Activated T-helper 17 cell treated with anti-CD3 and anti-CD28 coated beads, Interleukin-2, amount 50 U/mL, for 72 hours (primary cell): ENCODE results near the gene DNAJB12. TPM values are rescaled to one million over a fixed set of nuclear protein-coding genes. Genes with fewer than 3 reads are reported as not detected.

Experiments
- ATAC-seq: fragments of 150-1000 bp; cut with Tn5 transposase; replicated peaks from 2 replicates; pipeline ENCODE4 v1.10.0; 2021; ENCODE audit warnings: mild to moderate bottlenecking, moderate library complexity
- H3K27ac Mint-ChIP-seq: one replicate; pipeline ENCODE4 v1.8.0; 2022; ENCODE audit warnings: mixed read lengths
- H3K27me3 Mint-ChIP-seq: one replicate; pipeline ENCODE4 v1.8.0; 2022; ENCODE audit warnings: mixed read lengths
- H3K36me3 Mint-ChIP-seq: one replicate; pipeline ENCODE4 v1.8.0; 2022; ENCODE audit warnings: low read depth, mild to moderate bottlenecking, mixed read lengths
- H3K4me1 Mint-ChIP-seq: one replicate; pipeline ENCODE4 v1.8.0; 2022; ENCODE audit warnings: mixed read lengths
- H3K4me3 Mint-ChIP-seq: one replicate; pipeline ENCODE4 v1.8.0; 2022; ENCODE audit warnings: mild to moderate bottlenecking, mixed read lengths
- H3K9me3 Mint-ChIP-seq: one replicate; pipeline ENCODE4 v1.8.0; 2022; ENCODE audit warnings: mixed read lengths
- total RNA-seq, 2 donors: library from RNA; stranded (reverse); gene quantifications; one replicate each; pipeline ENCODE4 v1.2.3, GENCODE V29; 2022

Gene DNAJB12
- total RNA-seq, 2 donors from 2014 or later, result 32.0 to 35.9 TPM

DNA sequence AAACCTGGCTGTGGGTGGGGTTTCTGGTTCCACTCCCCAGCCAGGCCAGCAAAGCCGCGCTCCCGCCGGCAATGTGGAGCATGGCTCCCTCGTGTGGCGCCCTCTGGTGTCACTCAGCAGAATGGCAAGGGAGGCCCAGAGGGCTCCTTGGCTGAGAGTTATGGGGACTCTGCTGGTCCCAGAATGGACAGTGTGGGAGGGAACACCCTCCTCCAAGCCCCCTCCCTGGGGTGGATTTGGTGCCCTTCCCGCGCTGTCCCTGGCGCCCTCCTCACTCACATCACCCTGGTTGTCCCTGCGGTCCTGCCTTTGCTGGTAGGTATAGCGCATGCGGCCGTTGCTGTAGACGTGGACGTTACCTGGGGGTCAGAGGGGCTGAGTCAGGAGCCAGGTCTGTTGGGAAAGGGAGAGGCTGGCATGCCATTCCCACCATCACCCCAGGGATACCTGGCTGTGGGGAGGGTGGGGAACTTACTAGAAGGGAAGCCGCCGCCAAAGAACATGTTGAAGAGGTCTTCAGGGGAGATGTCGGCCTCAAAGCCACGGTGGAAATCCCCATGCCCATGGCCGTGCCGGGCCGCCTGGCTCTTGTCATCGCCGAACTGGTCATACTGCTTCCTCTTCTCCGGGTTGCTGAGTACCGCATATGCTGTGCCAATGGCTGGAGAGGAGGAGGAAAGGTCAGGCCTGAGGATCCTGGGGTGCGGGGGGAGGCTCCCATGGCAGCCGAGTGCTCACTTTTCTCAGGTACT is 14.0 kb downstream of the DNAJB12 start:
- H3K4me1 Mint-ChIP-seq, result peaks cover 9% of the 10 kb centered on the region
- peaks cover 74% of the 10 kb centered on the region for H3K36me3 Mint-ChIP-seq
- peak overlapping the region; percentile 10 for H3K4me3 Mint-ChIP-seq
- H3K9me3 Mint-ChIP-seq, result no peaks in the 10 kb centered on the region
- peak; percentile 37 for ATAC-seq
- no peaks in the 10 kb centered on the region for H3K27me3 Mint-ChIP-seq
- peak overlapping the region; percentile 72 for H3K27ac Mint-ChIP-seq

- H3K36me3 Mint-ChIP-seq, result peaks cover 89% of the 10 kb centered on the region
- no peaks in the 10 kb centered on the region for H3K27me3 Mint-ChIP-seq
- no peak overlapping the region for H3K4me3 Mint-ChIP-seq
- no peak overlapping the region for H3K27ac Mint-ChIP-seq
- no peaks in the 10 kb centered on the region for H3K9me3 Mint-ChIP-seq
- no peak for ATAC-seq
- H3K4me1 Mint-ChIP-seq, result peaks cover 16% of the 10 kb centered on the region
Observed at GRCh38 chr10:72338180-72338579, 16.5 kb downstream of the DNAJB12 start.

DNA sequence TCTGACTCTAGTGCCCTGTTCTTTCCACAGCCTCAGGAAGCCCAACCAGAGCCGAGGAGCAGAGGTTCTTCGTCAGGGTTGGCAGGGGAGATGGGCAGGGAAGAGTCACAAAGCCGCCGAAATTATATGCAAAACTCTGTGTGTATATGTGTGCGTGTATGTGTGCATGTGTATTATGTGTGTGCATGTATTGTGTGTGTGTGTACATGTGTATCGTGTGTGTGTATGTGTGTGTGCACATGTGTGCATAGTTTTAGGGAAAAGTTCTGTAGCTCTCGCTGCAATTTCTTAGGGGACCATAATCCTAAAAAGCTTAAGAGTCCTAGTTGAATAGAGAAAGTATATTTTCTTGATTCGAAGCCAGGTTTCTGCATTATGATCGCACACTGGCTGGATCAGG is 17.0 kb downstream of the DNAJB12 start:
- peaks cover 91% of the 10 kb centered on the region for H3K36me3 Mint-ChIP-seq
- H3K27me3 Mint-ChIP-seq, result no peaks in the 10 kb centered on the region
- peaks cover 16% of the 10 kb centered on the region for H3K4me1 Mint-ChIP-seq
- no peaks in the 10 kb centered on the region for H3K9me3 Mint-ChIP-seq
- no peak for ATAC-seq
- H3K27ac Mint-ChIP-seq, result no peak overlapping the region
- peak overlapping the region; percentile 88 for H3K4me3 Mint-ChIP-seq

- peaks cover 16% of the 10 kb centered on the region for H3K4me1 Mint-ChIP-seq
- ATAC-seq, result no peak
- peaks cover 97% of the 10 kb centered on the region for H3K36me3 Mint-ChIP-seq
- peak overlapping the region; percentile 96 for H3K27ac Mint-ChIP-seq
- peak overlapping the region; percentile 88 for H3K4me3 Mint-ChIP-seq
- no peaks in the 10 kb centered on the region for H3K9me3 Mint-ChIP-seq
- H3K27me3 Mint-ChIP-seq, result no peaks in the 10 kb centered on the region
Observed at GRCh38 chr10:72337039-72337629, 17.6 kb downstream of the DNAJB12 start.

DNA sequence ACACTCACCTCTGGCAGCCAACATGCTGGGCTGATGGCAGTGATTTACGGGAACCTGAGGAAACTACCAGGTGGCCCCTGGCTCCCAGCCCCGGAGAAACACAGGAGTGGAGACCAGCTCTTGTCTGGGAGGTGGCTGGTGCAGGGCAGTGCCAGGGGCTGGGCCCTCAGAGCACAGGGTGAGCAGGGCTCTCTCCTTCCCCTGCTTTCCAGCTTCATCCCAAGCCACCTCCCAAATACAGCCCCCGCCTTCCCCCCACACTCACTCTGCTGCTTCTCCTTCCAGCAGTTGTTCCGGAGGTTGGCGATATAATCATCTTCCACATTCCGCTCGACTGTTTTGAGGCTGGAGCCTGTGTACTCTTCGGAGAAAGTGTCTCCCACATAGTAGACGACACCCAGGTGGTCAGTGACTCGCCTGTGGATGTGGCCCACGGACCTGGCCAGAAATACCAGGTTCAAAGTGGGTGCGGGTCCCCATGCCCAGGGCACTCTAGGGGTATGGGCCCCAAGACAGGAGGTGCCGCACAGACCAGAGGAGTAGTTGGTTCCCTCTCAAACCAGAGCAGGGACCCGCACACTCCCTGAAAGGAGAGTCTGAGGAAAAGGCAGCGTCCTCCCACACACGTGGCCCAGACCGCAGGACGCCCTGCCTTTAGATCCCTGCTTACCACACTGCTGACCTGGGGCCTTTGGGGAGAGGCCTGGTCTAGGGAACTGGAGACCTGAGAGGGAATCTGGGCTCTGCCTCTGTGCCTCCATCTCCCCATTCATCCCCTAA is 18.3 kb downstream of the DNAJB12 start:
- peak overlapping the region; percentile 96 for H3K27ac Mint-ChIP-seq
- no peaks in the 10 kb centered on the region for H3K27me3 Mint-ChIP-seq
- peaks cover 21% of the 10 kb centered on the region for H3K4me1 Mint-ChIP-seq
- H3K36me3 Mint-ChIP-seq, result peaks cover 97% of the 10 kb centered on the region
- H3K9me3 Mint-ChIP-seq, result no peaks in the 10 kb centered on the region
- H3K4me3 Mint-ChIP-seq, result peak overlapping the region; percentile 88
- ATAC-seq, result no peak

GRCh38 chr10:72335394-72336258 is 19.1 kb downstream of the DNAJB12 start:
- Mint-ChIP-seq H3K4me1 (peaks cover 28% of the 10 kb centered on the region), H3K9me3 (no peaks in the 10 kb centered on the region), H3K36me3 (peaks cover 90% of the 10 kb centered on the region), H3K4me3 (peak overlapping the region; percentile 88), H3K27ac (peak overlapping the region; percentile 96), H3K27me3 (no peaks in the 10 kb centered on the region)
- peak; percentile 32 for ATAC-seq

DNA sequence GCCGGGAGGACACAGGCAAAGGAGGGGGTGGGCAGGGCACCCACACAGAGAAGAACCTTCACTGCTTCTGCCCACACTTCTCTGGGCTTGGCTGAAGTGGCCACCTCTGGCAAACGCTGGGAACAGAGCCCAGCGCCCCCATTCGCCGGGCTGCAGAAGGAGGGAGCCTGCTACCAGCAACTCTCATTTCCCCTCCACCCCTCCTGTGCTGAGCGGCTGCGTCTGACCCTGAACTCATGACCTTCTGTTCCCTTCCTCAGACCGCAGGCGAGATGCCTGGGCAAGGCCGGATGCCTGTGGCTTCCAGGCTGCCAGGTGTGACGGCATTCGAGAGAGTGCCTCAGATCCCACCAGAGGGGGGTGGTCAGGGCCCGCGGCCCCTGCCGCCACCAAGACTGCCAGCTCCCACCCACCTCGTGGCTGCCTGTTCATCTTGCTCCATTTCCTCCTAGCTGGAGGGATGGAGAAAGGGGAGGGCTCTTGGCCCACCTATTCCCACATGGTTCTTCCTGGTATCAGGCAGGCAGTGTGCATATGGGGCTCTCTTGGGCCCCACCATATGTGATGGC is 19.8 kb downstream of the DNAJB12 start:
- Mint-ChIP-seq H3K4me3 (peak overlapping the region; percentile 88), H3K27me3 (no peaks in the 10 kb centered on the region), H3K27ac (peak overlapping the region; percentile 96), H3K4me1 (peaks cover 34% of the 10 kb centered on the region), H3K9me3 (no peaks in the 10 kb centered on the region), H3K36me3 (peaks cover 83% of the 10 kb centered on the region)
- ATAC-seq, result peak; percentile 69

GRCh38 chr10:72334196-72334824 is 20.4 kb downstream of the DNAJB12 start:
- H3K27me3 Mint-ChIP-seq, result no peaks in the 10 kb centered on the region
- no peaks in the 10 kb centered on the region for H3K9me3 Mint-ChIP-seq
- peak overlapping the region; percentile 96 for H3K27ac Mint-ChIP-seq
- ATAC-seq, result no peak
- peak overlapping the region; percentile 88 for H3K4me3 Mint-ChIP-seq
- H3K4me1 Mint-ChIP-seq, result peaks cover 39% of the 10 kb centered on the region
- H3K36me3 Mint-ChIP-seq, result peaks cover 78% of the 10 kb centered on the region

DNA sequence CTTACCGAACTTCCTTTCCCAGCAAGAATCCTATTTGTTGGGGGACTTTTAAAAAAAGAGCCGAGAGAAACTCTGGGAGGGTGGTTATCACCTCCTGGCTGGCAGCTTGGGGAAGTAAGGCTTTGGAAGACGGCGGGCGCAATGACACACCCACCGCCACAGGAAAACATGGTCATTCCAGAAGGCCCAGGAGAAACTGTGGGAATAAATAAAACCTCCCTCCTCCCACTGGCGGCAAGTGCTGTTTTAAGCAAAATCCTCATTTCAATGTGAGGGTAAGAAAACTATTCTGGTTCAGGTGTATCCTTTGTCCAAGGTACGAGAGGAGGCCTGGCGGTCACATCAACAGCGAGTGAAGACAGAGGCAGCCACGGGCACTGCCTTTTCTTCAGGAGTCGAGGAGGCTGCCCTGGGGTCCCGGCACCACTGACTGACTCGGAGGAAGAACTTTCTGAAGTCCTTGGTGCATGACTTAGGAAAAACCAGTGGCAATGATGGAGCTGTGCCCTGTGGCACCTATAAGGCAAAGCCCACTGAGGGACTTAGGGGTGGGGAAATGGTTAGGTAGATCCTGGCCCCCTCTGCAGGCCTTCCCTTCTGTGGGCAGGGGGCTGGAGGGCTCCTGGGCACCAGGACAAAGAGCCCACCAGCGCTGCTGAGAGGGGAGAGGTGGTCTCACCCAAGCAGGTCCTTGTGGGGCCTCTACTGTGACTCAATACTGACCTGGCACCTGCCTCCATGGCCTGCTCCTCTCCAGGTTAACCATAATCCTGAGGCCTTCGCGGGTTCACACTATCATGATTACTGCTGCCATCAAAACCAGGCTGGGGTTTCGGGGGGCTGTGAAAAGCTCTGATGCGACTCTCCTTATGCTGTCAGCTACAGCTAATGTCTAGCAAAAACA is 21.4 kb downstream of the DNAJB12 start:
- Mint-ChIP-seq H3K9me3 (no peaks in the 10 kb centered on the region), H3K4me3 (peak overlapping the region; percentile 88), H3K27ac (peak overlapping the region; percentile 96), H3K4me1 (peaks cover 39% of the 10 kb centered on the region), H3K36me3 (peaks cover 71% of the 10 kb centered on the region), H3K27me3 (no peaks in the 10 kb centered on the region)
- peak; percentile 3 for ATAC-seq

DNA sequence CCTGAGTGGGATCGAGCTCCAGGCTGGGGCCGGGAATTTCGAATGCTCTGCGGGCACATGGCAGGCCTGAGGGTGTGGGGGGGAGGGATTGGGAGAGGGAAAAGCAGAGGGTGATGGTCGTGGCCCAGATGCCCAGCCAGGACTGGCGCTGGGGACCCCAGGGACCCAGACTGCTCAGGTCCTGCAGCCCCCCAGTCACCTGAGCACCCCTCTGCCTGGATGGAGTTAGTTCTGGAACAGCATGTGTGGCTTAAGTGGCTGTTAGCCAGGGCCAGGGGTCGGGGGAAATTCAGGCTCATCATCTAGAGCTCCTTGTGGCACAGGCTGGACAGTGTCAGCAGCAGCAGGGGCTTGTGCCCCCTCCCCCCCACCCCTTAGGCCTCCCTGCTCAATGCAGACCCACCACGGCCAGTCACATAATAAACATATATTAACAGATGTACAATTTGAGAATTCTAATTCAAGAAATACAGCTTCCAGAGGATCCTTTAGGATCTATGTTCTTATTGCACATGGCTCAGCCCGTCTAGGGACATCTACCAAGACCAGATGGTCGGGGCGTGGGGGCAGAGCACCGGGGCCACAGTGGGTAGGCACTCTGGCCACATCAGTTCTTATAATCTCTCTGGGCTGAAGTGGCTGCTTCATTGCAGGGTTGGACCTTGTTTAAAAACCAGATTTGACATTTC is 22.2 kb downstream of the DNAJB12 start:
- Mint-ChIP-seq H3K4me1 (peaks cover 39% of the 10 kb centered on the region), H3K27ac (peak overlapping the region; percentile 96), H3K36me3 (peaks cover 68% of the 10 kb centered on the region), H3K27me3 (no peaks in the 10 kb centered on the region), H3K9me3 (no peaks in the 10 kb centered on the region), H3K4me3 (peak overlapping the region; percentile 88)
- no peak for ATAC-seq

DNA sequence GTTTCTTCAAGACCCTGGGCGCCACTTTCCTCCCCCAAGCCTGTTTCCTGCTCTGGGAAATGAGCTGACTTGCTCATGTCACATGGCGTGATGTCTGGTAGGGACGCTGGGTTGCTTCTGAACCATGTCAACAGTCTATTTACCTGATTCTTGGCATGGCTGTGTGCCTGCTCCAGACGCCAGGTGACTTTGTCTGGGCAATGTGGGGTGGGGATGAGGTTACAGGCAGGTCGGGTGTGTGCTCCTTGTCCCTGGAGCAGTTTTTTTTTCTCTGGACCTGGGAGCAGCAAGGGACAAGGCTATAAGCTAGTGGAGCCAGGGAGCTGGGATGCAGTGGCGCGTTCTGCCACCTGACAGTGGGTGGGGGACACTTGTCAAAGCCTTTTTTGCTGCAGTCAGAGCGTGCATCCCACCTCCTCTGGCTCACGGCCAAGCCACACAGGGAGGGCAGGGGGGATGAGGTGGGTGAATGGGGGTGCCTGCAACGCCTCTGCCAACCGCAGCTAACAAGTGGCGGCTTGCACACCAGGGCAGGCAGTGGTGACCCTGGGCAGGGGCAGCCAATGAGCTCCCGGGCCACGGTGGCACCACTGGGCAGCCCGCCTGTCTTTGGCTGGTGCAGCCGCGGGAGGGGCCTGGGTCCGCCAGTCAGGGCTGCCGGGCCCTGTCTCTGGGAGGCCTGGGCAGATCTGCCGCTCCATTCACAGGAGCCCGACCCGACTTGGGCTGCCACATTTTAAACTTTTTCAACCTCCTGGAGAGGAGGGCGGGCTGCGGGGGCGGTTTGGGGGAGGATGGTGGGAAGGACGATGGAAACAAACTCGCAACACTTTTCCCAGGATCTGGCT is 22.9 kb downstream of the DNAJB12 start:
- Mint-ChIP-seq H3K27me3 (no peaks in the 10 kb centered on the region), H3K4me3 (peak overlapping the region; percentile 88), H3K36me3 (peaks cover 68% of the 10 kb centered on the region), H3K4me1 (peaks cover 40% of the 10 kb centered on the region), H3K27ac (peak overlapping the region; percentile 96), H3K9me3 (peaks cover under 1% of the 10 kb centered on the region)
- peak; percentile 73 for ATAC-seq
